K562 (cell line): ENCODE measurements around the gene KLHL9. TPM values are rescaled to one million over a fixed set of nuclear protein-coding genes. Genes with fewer than 3 reads are reported as not detected.

Source experiments
- ATAC-seq: fragments of 200-7000 bp; cut with Tn5 transposase; 3 replicates; pipeline ENCODE4 v1.9.1; 2020; ENCODE audit warnings: moderate library complexity
- BruUV-seq: library from RNA; stranded (reverse); fragments of 400-500 nt; replicated peaks from 2 replicates; lab custom pipeline; 2021; lab: Mats Ljungman, UMichigan
- CTCF ChIA-PET: fragments of 300-600 bp; formaldehyde crosslinking; extraction: SDS; loops from one replicate; lab custom pipeline; 2021; ENCODE audit warnings: low intra/inter-chr PET ratio; lab: Yijun Ruan, JAX
- POLR2A ChIA-PET: fragments of 300-600, 350-650 bp; sonication (Branson Sonifier 250); formaldehyde crosslinking; extraction: SDS; loops from one replicate; lab custom pipeline; 2021; ENCODE audit warnings: antibody characterized with exemption, inconsistent platforms; lab: Yijun Ruan, JAX
- DNase-seq, 4 experiments: peaks; one replicate each; pipeline versions ENCODE4 v3.0.0 to v3.0.0-alpha.2; 2011 to 2018; ENCODE audit warnings: low spot score in 3 of 4, mixed read lengths in 3 of 4; ENCODE audit errors: extremely low read depth in 1 of 4
- FAIRE-seq: peaks from 2 replicates; lab custom pipeline; 2011; peaks lifted over from hg19 to GRCh38; lab: Jason Lieb, UNC
- H2AFZ ChIP-seq: 2 replicates; pipeline ENCODE4 v1.6.0; 2011; ENCODE audit warnings: low read depth, low read length, control low read depth, inconsistent platforms
- H3K27ac ChIP-seq: fragments of 200-600 bp; 3 replicates; pipeline ENCODE4 v1.8.0; 2011; ENCODE audit warnings: low read depth, mild to moderate bottlenecking, control low read depth, inconsistent platforms, low read length, moderate library complexity, mixed read lengths; ENCODE audit errors: extremely low read depth
- H3K27me3 ChIP-seq, 2 experiments: fragments of 300-600 bp in 1 of 2; 2 replicates in 1 of 2; 3 replicates in 1 of 2; pipeline versions ENCODE4 v1.6.0 to v1.8.0; 2011; ENCODE audit warnings: inconsistent platforms in 2 of 2, low read length in 2 of 2, mild to moderate bottlenecking in 1 of 2, mixed read lengths in 1 of 2, moderate library complexity in 1 of 2; ENCODE audit not compliant: control insufficient read depth in 2 of 2, insufficient read depth in 2 of 2
- H3K36me3 ChIP-seq: fragments of 300-600 bp; 3 replicates; pipeline ENCODE4 v1.8.0; 2011; ENCODE audit warnings: mild to moderate bottlenecking, low read length, inconsistent platforms; ENCODE audit not compliant: control insufficient read depth, insufficient read depth
- H3K4me1 ChIP-seq, 2 experiments: fragments of 200-600 bp in 1 of 2; replicated peaks in 1 of 2; 2 replicates in 1 of 2; 3 replicates in 1 of 2; pipeline versions ENCODE4 v1.5.1 to v1.8.0; 2011; ENCODE audit warnings: inconsistent platforms in 2 of 2, low read length in 2 of 2, mild to moderate bottlenecking in 1 of 2, mixed read lengths in 1 of 2, moderate library complexity in 1 of 2; ENCODE audit not compliant: control insufficient read depth in 2 of 2, insufficient read depth in 2 of 2
- H3K4me2 ChIP-seq: 2 replicates; pipeline ENCODE4 v1.6.1; 2011; ENCODE audit warnings: low read length, control low read depth, inconsistent platforms, mixed read lengths; ENCODE audit not compliant: insufficient read depth
- H3K4me3 ChIP-seq: fragments of 200-600 bp; sonication (generic), shearing (Covaris generic); 2 replicates; pipeline ENCODE4 v1.5.1; 2016; ENCODE audit warnings: control low read depth, inconsistent platforms
- H3K79me2 ChIP-seq: fragments of 200-600 bp; 3 replicates; pipeline ENCODE4 v1.8.0; 2011; ENCODE audit warnings: low read length, inconsistent platforms; ENCODE audit not compliant: control insufficient read depth, insufficient read depth
- H3K9ac ChIP-seq, 2 experiments: 2 replicates each; pipeline versions ENCODE4 v1.6.0 to v1.6.1; 2011; ENCODE audit warnings: low read depth in 2 of 2, low read length in 2 of 2, control low read depth in 1 of 2, inconsistent platforms in 1 of 2, mild to moderate bottlenecking in 1 of 2, mixed read lengths in 1 of 2; ENCODE audit not compliant: insufficient read depth in 1 of 2
- H3K9me1 ChIP-seq: one replicate; pipeline ENCODE4 v1.6.0; 2011; ENCODE audit warnings: inconsistent platforms, mild to moderate bottlenecking, low read length, moderate library complexity; ENCODE audit not compliant: control insufficient read depth, insufficient read depth
- H3K9me3 ChIP-seq: replicated peaks from 2 replicates; pipeline ENCODE4 v1.5.1; 2011; ENCODE audit warnings: low read depth, low read length, inconsistent platforms; ENCODE audit not compliant: control insufficient read depth, insufficient read depth
- H4K20me1 ChIP-seq: replicated peaks from 2 replicates; pipeline ENCODE4 v1.6.1; 2011; ENCODE audit warnings: low read length, inconsistent platforms, mixed read lengths; ENCODE audit not compliant: control insufficient read depth, insufficient read depth
- EGR1 ChIP-seq: fragments of 450-650 bp; conservative IDR thresholded peaks from 2 replicates; pipeline ENCODE4 v1.6.1; 2017; ENCODE audit warnings: mild to moderate bottlenecking
- MCM7 ChIP-seq, 2 experiments: fragments of 450-650 bp; IDR thresholded peaks; 2 replicates each; pipeline ENCODE4 v1.6.1; 2016 to 2018
- MITF ChIP-seq: IDR thresholded peaks from 2 replicates; pipeline ENCODE4 v1.6.1; 2014; ENCODE audit warnings: antibody characterized with exemption
- ZNF778 ChIP-seq: fragments of 450-650 bp; formaldehyde crosslinking; IDR thresholded peaks from 2 replicates; pipeline ENCODE4 v1.4.0; 2020; ENCODE audit warnings: mild to moderate bottlenecking, moderate library complexity
- WGBS: fragments of 100-300 bp; shearing (Covaris generic); methylation state at CpG from one replicate; pipeline ENCODE4 v1.1.6; 2016; ENCODE audit warnings: low coverage, mixed read lengths; ENCODE audit not compliant: insufficient coverage; ENCODE audit errors: missing lambda C conversion rate; 5-methylcytosine and 5-hydroxymethylcytosine counted together
- in situ Hi-C: fragments of 300-500 bp; cut with MboI; formaldehyde crosslinking; loops from 4 replicates; pipeline ENCODE4 v1.15.0; 2018; ENCODE audit warnings: inconsistent platforms, mixed read lengths
- intact Hi-C: fragments of 100-400 bp; cut with micrococcal nuclease; formaldehyde crosslinking; loops from 2 replicates; pipeline ENCODE4 v1.14.2; 2022
- polyA plus RNA-seq, 8 experiments: library from polyadenylated mRNA; depleted of rRNA in 4 of 8; stranded (reverse) in 5 of 8; unstranded in 3 of 8; fragments of >200 nt; fragmentation: Nextera tagmentation in 2 of 8; fragmentation: Illumina TruSeq in 1 of 8; extraction: Ambion mirVana in 2 of 8; extraction: Trizol in 1 of 8; gene quantifications; 2 replicates each; pipeline versions ENCODE4 v1.2.1 to v1.2.3, GENCODE V29; 2011 to 2014; ENCODE audit warnings: inconsistent platforms in 1 of 8, missing spikeins in 1 of 8
- total RNA-seq, 7 experiments: library from RNA; depleted of rRNA in 6 of 7; stranded (reverse); fragments of >200 nt in 6 of 7; fragmentation: Illumina TruSeq in 2 of 7; extraction: Trizol in 2 of 7; gene quantifications; 2 replicates each; pipeline versions ENCODE4 v1.2.1 to v1.2.3, GENCODE V29; 2011 to 2021; ENCODE audit warnings: low replicate concordance in 1 of 7

The KLHL9 gene
- total and polyA plus RNA-seq, 9 of the 15 experiments (the other 6 are each of a cell fraction or from before 2014, with no cell fraction given) = 0.04 TPM; not detected in 8

GRCh38 chr9:21383627-21384026 lies 48.4 kb upstream of the KLHL9 start:
- in situ Hi-C loops (no loop called here), intact Hi-C loops (no loop called here)
- POLR2A ChIA-PET = no interaction called here
- CTCF ChIA-PET = no interaction called here
- ATAC-seq = no peak
- WGBS = no CpG with 5 or more reads among the region's 4 CpGs
- Histone ChIP-seq H3K27me3 (no peaks in the 10 kb centered on the region), H3K27ac (no peak overlapping the region), H3K36me3 (no peaks in the 10 kb centered on the region), H3K4me2 (no peak overlapping the region), H3K9ac (no peak overlapping the region), H3K4me1 (no peaks in the 10 kb centered on the region), H3K9me1 (no peaks in the 10 kb centered on the region), H3K4me3 (no peak overlapping the region), H3K79me2 (no peaks in the 10 kb centered on the region), H4K20me1 (no peaks in the 10 kb centered on the region), H2AFZ (no peak overlapping the region), H3K9me3 (no peaks in the 10 kb centered on the region)
- TF ChIP-seq MITF (no peak), ZNF778 (CRISPR knock-in tag) (no peak), EGR1 (no peak), MCM7 (IDR thresholded peaks at IDR 0.05) (no peak)
- no peak for FAIRE-seq
- no TSS peak for BruUV-seq
- DNase-seq = no peak
